HCT116 (cell line): ENCODE data around the gene FOXJ1.

Experiments used
- EZH2 ChIP-seq: fragments of 200-600 bp; sonication (generic); IDR thresholded peaks from 2 replicates; pipeline ENCODE4 v1.6.1; 2017; ENCODE audit warnings: antibody characterized with exemption, mixed run types
- FOSL1 ChIP-seq: IDR thresholded peaks from 2 replicates; pipeline ENCODE4 v1.6.1; 2012; ENCODE audit warnings: low read depth
- POLR2A ChIP-seq: IDR thresholded peaks from 2 replicates; pipeline ENCODE4 v1.7.0; 2011; ENCODE audit warnings: borderline replicate concordance; ENCODE audit not compliant: insufficient read depth, insufficient read length; ENCODE audit errors: extremely low read depth
- POLR2AphosphoS5 ChIP-seq: IDR thresholded peaks from 2 replicates; pipeline ENCODE4 v1.6.1; 2011; ENCODE audit warnings: mild to moderate bottlenecking, low read depth, low read length, moderate library complexity
- RAD21 ChIP-seq: IDR thresholded peaks from 2 replicates; pipeline ENCODE4 v1.6.1; 2012; ENCODE audit warnings: low read depth, mild to moderate bottlenecking
- YY1 ChIP-seq: IDR thresholded peaks from 2 replicates; pipeline ENCODE4 v1.6.1; 2011; ENCODE audit warnings: low read length, low read depth, moderate library complexity, mild to moderate bottlenecking; ENCODE audit not compliant: insufficient replicate concordance; ENCODE audit errors: extremely low read depth
- ZNF274 ChIP-seq: fragments of 200-500 bp; sonication (Bioruptor generic); IDR thresholded peaks from 2 replicates; pipeline ENCODE4 v1.6.1; 2014; ENCODE audit warnings: mild to moderate bottlenecking, low read depth, low read length, inconsistent platforms
- TF ChIP-seq, protein P1 (sequence below), 3 experiments: fragments of 200-600 bp in 1 of 3; sonication (generic) in 1 of 3; IDR thresholded peaks in 2 of 3; conservative IDR thresholded peaks in 1 of 3; 2 replicates each; pipeline ENCODE4 v1.5.1; 2012 to 2017; ENCODE audit warnings: low read depth in 2 of 3, low read length in 2 of 3, antibody characterized with exemption in 1 of 3, borderline replicate concordance in 1 of 3, control low read depth in 1 of 3, mild to moderate bottlenecking in 1 of 3, mixed read lengths in 1 of 3, mixed run types in 1 of 3, moderate library complexity in 1 of 3; ENCODE audit not compliant: insufficient read depth in 1 of 3
- TF ChIP-seq, protein P2 (sequence below): IDR thresholded peaks from 2 replicates; pipeline ENCODE4 v1.6.1; 2012

DNA sequence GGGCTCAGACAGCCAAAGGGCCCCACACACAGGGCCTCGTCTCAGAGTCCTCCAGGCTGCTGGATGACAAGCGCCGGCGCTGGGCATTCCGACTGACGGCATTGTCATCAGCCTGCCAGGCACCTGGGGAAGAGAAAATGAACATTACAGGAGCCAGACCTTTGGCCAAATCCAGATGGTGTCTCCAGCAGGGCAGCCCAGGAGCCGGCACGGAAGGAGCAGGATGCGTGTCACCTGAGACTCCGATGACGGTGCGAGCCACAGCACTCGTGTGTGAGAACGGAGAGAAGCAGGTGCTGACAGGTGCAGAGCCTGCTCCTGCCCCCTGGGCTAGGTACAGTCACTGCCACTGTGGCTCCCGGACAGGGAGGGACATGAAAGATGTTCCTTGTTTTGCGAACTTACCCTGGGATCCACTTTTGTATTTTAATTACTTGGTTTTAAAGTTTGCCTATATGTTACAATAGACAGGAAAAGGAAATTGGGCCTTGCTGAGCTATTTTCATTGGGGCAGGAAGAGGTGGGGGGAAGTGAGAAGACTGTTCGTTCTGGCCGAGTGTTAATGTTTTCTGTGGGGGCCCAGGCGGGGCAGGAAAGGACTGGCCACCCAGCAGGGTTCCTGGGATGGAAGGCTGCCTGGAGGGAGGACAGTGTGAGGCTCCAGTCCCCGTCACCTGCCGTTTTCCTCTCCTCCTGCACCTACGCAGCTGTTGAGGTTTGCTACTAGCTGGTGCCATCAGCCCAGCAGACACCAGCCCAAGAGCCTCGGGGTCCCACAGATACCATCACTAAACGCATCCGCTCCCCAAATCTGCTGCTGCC is 4.4 kb upstream of the FOXJ1 start:
- TF ChIP-seq, protein P1, sequence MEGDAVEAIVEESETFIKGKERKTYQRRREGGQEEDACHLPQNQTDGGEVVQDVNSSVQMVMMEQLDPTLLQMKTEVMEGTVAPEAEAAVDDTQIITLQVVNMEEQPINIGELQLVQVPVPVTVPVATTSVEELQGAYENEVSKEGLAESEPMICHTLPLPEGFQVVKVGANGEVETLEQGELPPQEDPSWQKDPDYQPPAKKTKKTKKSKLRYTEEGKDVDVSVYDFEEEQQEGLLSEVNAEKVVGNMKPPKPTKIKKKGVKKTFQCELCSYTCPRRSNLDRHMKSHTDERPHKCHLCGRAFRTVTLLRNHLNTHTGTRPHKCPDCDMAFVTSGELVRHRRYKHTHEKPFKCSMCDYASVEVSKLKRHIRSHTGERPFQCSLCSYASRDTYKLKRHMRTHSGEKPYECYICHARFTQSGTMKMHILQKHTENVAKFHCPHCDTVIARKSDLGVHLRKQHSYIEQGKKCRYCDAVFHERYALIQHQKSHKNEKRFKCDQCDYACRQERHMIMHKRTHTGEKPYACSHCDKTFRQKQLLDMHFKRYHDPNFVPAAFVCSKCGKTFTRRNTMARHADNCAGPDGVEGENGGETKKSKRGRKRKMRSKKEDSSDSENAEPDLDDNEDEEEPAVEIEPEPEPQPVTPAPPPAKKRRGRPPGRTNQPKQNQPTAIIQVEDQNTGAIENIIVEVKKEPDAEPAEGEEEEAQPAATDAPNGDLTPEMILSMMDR (IDR thresholded peaks at IDR 0.05 in 2 of 3, conservative IDR thresholded peaks at IDR 0.05 in 1 of 3; ENCODE audit: borderline replicate concordance in 1 of 3, insufficient read depth in 1 of 3, low read depth in 2 of 3, low read length in 2 of 3) = no peak
- no peak for TF ChIP-seq EZH2
- TF ChIP-seq POLR2AphosphoS5 = no peak
- no peak for TF ChIP-seq YY1
- TF ChIP-seq ZNF274 = no peak
- no peak for TF ChIP-seq FOSL1
- no peak for TF ChIP-seq RAD21
- no peak for TF ChIP-seq POLR2A
- TF ChIP-seq, protein P2, sequence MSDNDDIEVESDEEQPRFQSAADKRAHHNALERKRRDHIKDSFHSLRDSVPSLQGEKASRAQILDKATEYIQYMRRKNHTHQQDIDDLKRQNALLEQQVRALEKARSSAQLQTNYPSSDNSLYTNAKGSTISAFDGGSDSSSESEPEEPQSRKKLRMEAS = no peak
